ENCODE measurements around the gene UCK1. TPM values are rescaled to one million over a fixed set of nuclear protein-coding genes. Genes with fewer than 3 reads are reported as not detected.

UCK1 gene
- total and polyA plus RNA-seq, 2 of the 8 experiments (the other 6 are each of a cell fraction or from before 2014, with no cell fraction given): 35.1 to 42.0 TPM

GRCh38 chr9:131528886-131529505 is 2.1 kb downstream of the UCK1 start (continued):
- no peak for TF ChIP-seq CHD7 (IDR thresholded peaks at IDR 0.05; ENCODE audit: insufficient replicate concordance, low read length)
- no peak for TF ChIP-seq POLR2A (IDR thresholded peaks at IDR 0.05; ENCODE audit: control extremely low read depth in 1 of 2, low read depth in 2 of 2, low read length in 2 of 2)
- no peak for TF ChIP-seq JUN (IDR thresholded peaks at IDR 0.05; ENCODE audit: low read depth, low read length)
- TF ChIP-seq SP1 (IDR thresholded peaks at IDR 0.05; ENCODE audit: low read depth, low read length): no peak
- no peak for TF ChIP-seq TCF12 (IDR thresholded peaks at IDR 0.05; ENCODE audit: low read depth, low read length)
- TF ChIP-seq RAD21 (IDR thresholded peaks at IDR 0.05 in 1 of 2, conservative IDR thresholded peaks at IDR 0.05 in 1 of 2; ENCODE audit: low read depth in 2 of 2, low read length in 2 of 2): no peak
- TF ChIP-seq ASH2L (IDR thresholded peaks at IDR 0.05; ENCODE audit: low read length): no peak

All from H1 (cell line).